ENCODE data around the gene SF3B2.
"Not testable (repeated sequence)": the region's sequence is repeated elsewhere in the genome, so short reads cannot be mapped to it uniquely, and the experiment has no call there.

SF3B2 gene

DNA sequence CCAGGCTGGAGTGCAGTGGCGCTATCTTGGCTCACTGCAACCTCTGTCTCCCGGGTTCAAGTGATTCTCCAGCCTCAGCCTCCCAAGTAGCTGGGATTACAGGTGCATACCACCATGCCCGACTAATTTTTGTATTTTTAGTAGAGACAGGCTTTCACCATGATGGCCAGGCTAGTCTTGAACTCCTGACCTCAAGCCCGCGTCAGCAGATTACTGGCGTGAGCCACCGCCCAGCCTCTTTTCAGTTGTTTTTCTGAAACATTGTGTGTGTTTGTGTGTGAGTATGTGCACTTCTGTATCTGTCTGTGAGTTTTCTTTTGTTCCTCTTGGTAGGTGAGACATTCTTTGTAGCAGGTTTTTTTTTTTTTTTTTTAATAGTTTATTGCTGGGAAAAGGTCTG, 26.8 kb downstream of the SF3B2 start:
- not testable (repeated sequence) for H3K4me1 ChIP-seq (ENCODE audit: control insufficient read depth, insufficient read depth, low read length); H3K4me3 ChIP-seq (ENCODE audit: low read depth, low read length); H3K9me3 ChIP-seq (ENCODE audit: control insufficient read depth, insufficient read depth, low read depth, low read length); H3K36me3 ChIP-seq (ENCODE audit: control insufficient read depth, insufficient read depth, low read length); H3K9ac ChIP-seq (ENCODE audit: low read length); H3K27me3 ChIP-seq (ENCODE audit: control insufficient read depth, insufficient read depth, low read length); H3K27ac ChIP-seq (ENCODE audit: low read depth, low read length)

DNA sequence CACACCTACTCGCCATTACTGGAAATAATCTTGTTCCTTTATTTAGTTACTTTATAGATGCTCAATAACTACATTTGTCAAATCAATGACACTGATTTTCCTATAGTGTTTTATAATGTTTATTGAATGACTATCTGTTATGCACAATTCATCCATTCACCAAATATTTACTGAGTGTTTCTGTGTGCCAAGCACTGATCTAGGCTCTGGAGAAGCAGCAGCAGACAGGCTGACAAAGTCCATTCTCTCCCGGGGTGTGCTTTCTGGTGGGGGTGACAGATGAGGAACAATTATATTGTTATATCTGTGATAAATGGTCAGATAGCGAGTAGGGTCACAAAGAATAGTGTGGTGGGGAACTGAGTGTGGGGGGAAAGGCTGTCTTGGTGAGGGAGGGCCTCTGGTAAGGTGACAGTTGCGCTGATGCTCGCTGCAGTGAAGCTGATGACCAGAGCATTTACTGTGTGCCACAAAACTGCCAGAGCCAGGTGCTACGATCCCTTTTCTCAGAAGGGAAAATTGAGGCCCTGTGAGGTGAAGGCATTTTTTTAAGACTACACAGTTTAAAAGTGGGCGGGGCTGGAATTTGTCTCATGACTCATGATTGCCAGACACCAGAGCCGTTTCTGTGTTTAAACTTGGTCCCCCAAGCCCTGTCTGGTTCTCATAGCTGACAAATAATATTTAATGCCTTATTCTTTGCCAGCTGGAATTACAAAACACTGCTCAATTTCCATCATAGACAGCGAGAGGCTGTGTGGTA, 28.1 kb downstream of the SF3B2 start:
- H3K9ac ChIP-seq (ENCODE audit: low read length), result no peak overlapping the region
- H3K36me3 ChIP-seq (ENCODE audit: control insufficient read depth, insufficient read depth, low read length), result no peaks in the 10 kb centered on the region
- H3K9me3 ChIP-seq (ENCODE audit: control insufficient read depth, insufficient read depth, low read depth, low read length), result no peaks in the 10 kb centered on the region
- no peak overlapping the region for H3K4me3 ChIP-seq (ENCODE audit: low read depth, low read length)
- H3K27ac ChIP-seq (ENCODE audit: low read depth, low read length), result no peak overlapping the region
- H3K27me3 ChIP-seq (ENCODE audit: control insufficient read depth, insufficient read depth, low read length), result no peaks in the 10 kb centered on the region
- H3K4me1 ChIP-seq (ENCODE audit: control insufficient read depth, insufficient read depth, low read length), result peaks cover 11% of the 10 kb centered on the region; the same call in 1 of the 2 replicates

DNA sequence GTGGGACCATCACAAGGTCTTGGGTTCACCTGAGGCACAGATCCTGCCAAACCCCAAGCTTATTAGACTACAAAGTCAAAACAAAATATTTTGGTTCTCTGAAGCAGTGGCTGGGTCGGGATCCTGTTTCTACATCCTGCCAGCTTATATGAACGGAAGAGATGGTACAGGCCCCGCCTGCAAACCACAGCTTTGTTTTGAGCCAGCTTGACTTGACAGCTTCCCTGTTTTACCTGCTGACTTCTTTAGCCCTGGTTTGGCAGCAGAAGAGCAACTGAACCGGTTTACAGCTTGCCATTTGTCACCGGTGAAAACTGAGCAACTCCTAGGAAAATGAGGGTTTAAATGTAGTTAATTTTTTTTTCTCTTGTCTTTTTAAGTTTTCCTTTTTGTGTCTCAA, 29.3 kb downstream of the SF3B2 start:
- Histone ChIP-seq H3K9me3 (ENCODE audit: control insufficient read depth, insufficient read depth, low read depth, low read length) (no peaks in the 10 kb centered on the region), H3K9ac (ENCODE audit: low read length) (no peak overlapping the region), H3K36me3 (ENCODE audit: control insufficient read depth, insufficient read depth, low read length) (no peaks in the 10 kb centered on the region), H3K27ac (ENCODE audit: low read depth, low read length) (no peak overlapping the region), H3K4me3 (ENCODE audit: low read depth, low read length) (no peak overlapping the region), H3K4me1 (ENCODE audit: control insufficient read depth, insufficient read depth, low read length) (peaks cover 11% of the 10 kb centered on the region; the same call in 1 of the 2 replicates), H3K27me3 (ENCODE audit: control insufficient read depth, insufficient read depth, low read length) (no peaks in the 10 kb centered on the region)

DNA sequence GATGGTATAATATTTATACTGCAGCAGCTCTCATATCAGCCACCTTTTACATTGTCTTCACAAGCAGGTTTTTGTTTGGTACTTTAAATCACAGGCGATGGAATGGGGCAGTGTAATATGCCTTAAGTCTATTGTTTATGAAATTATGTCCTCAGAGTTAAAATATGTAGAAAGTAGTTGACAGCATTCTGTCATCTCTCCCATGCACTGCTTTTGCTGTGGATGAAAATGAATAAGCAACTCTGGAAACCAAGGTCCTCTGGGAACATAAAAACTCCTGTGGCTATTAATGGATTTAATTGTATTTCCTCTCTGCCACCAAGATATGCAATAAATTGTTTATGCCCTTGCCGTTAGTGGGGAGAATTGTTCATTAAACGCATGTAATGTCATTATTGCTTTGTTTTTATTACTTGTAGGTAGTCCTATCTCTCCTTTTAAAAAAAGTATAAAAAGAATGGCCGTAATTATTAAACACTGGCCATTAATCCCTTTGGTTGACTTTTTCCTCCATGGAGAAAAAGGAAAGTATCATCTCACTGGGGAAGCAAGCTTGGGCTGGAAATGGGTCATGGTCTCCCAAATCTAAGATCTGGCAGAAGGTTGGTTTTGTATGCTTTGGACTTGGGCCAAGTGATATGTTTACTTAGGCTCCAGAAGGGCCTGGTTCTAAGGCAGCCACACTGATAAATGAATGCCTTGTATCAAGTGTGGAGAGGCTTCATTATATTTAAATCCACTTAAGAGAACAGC, 31.0 kb downstream of the SF3B2 start:
- Histone ChIP-seq H3K4me1 (ENCODE audit: control insufficient read depth, insufficient read depth, low read length) (peaks cover 11% of the 10 kb centered on the region; the same call in 1 of the 2 replicates), H3K27me3 (ENCODE audit: control insufficient read depth, insufficient read depth, low read length) (no peaks in the 10 kb centered on the region)

DNA sequence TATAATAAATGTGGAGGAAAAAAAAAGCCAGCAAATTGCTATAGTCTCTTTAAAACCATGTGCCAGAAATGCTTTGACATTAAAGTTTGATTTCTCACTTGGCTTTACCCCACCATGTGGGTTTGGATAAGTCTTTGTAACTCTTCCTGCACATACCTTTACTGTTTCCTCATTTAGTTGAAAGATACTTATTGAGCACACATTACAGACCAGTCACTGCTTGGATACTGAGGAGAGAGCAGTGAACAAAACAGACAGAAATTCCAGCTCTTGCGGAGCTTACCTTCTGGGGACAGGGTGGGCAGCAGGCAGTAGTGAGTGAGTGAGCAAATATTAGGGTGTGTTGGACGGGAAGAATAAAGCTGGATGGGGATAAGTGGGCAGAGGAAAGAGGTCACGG, 31.6 kb downstream of the SF3B2 start:
- Histone ChIP-seq H3K27me3 (ENCODE audit: control insufficient read depth, insufficient read depth, low read length) (no peaks in the 10 kb centered on the region), H3K27ac (ENCODE audit: low read depth, low read length) (no peak overlapping the region), H3K4me1 (ENCODE audit: control insufficient read depth, insufficient read depth, low read length) (peaks cover 11% of the 10 kb centered on the region; the same call in 1 of the 2 replicates), H3K36me3 (ENCODE audit: control insufficient read depth, insufficient read depth, low read length) (no peaks in the 10 kb centered on the region), H3K9ac (ENCODE audit: low read length) (no peak overlapping the region), H3K4me3 (ENCODE audit: low read depth, low read length) (no peak overlapping the region), H3K9me3 (ENCODE audit: control insufficient read depth, insufficient read depth, low read depth, low read length) (no peaks in the 10 kb centered on the region)

More for the DNA sequence above, 31.0 kb downstream of the SF3B2 start:
- Histone ChIP-seq H3K9ac (ENCODE audit: low read length) (no peak overlapping the region), H3K36me3 (ENCODE audit: control insufficient read depth, insufficient read depth, low read length) (no peaks in the 10 kb centered on the region), H3K9me3 (ENCODE audit: control insufficient read depth, insufficient read depth, low read depth, low read length) (no peaks in the 10 kb centered on the region), H3K4me3 (ENCODE audit: low read depth, low read length) (no peak overlapping the region), H3K27ac (ENCODE audit: low read depth, low read length) (no peak overlapping the region)

DNA sequence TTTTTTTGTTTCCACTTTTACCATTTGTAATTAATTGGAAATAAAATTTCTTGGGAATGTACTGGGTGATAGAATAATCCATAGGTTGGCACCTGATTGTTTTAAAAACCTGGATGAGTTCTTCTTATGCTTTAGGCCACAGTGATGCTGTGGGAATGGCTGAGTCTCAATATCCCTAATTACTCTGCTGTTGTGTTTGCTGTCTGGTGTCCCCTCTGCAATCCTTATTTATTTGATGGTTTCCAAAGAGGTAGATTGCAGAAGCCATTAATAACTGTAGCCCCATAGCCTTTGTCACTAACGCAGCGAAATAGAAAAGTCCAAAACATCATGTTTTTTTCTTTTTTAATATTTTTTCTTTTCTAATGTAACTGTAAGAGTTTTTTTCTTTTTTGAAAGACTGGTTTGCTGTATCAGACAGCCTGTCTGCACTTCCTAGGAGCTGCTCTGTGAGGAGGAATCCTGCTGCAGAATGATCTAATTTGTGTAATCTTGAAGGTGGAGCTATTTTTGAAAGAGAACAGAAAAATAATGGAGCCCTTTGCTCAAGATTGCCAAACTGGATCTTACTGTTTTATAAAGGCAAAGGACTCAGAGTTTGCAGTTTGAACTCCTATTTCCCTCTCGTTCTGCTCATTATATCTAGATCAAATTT, 32.8 kb downstream of the SF3B2 start:
- no peak overlapping the region for H3K9ac ChIP-seq (ENCODE audit: low read length)
- no peak overlapping the region for H3K27ac ChIP-seq (ENCODE audit: low read depth, low read length)
- H3K27me3 ChIP-seq (ENCODE audit: control insufficient read depth, insufficient read depth, low read length), result no peaks in the 10 kb centered on the region
- no peaks in the 10 kb centered on the region for H3K36me3 ChIP-seq (ENCODE audit: control insufficient read depth, insufficient read depth, low read length)
- H3K9me3 ChIP-seq (ENCODE audit: control insufficient read depth, insufficient read depth, low read depth, low read length), result no peaks in the 10 kb centered on the region
- H3K4me3 ChIP-seq (ENCODE audit: low read depth, low read length), result no peak overlapping the region
- H3K4me1 ChIP-seq (ENCODE audit: control insufficient read depth, insufficient read depth, low read length), result peaks cover 9% of the 10 kb centered on the region; the same call in 1 of the 2 replicates

DNA sequence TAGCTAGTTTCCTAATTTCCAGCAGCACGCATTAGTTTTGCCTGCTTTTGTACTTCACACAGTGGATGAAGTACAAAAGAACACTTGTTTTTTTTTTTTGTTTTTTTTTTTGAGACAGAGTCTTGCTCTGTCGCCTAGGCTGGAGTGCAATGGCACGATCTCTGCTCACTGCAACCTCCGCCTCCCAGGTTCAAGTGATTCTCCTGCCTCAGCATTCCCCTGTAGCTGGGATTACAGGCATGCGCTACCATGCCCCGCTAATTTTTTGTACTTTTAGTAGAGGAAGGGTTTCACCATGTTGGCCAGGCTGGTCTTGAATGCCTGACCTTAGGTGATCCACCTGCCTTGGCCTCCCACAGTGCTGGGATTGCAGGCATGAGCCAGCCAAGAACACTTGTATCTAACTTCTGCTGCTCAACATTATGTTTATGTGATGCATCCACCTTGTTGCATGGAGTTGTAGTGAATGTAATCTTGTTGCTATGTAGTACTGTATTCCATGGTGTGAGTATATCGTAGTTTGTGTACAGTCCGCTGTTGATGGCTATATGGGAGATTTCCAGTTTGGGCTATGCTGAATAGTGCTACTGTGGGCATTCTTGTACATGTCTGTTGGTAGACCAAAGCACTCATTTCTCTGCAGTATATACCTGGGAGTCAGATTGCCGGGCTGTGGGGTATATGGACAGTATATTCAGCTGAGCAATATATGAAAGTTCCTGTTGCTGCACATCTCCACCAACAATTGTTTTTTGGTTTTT, 35.2 kb downstream of the SF3B2 start:
- no peaks in the 10 kb centered on the region for H3K27me3 ChIP-seq (ENCODE audit: control insufficient read depth, insufficient read depth, low read length)
- no peak overlapping the region for H3K4me3 ChIP-seq (ENCODE audit: low read depth, low read length)
- H3K27ac ChIP-seq (ENCODE audit: low read depth, low read length), result no peak overlapping the region
- no peaks in the 10 kb centered on the region for H3K36me3 ChIP-seq (ENCODE audit: control insufficient read depth, insufficient read depth, low read length)
- 0 out of 2 replicates have a peak, but pooled peaks cover 4% of the 10 kb centered on the region for H3K4me1 ChIP-seq (ENCODE audit: control insufficient read depth, insufficient read depth, low read length)
- no peak overlapping the region for H3K9ac ChIP-seq (ENCODE audit: low read length)
- H3K9me3 ChIP-seq (ENCODE audit: control insufficient read depth, insufficient read depth, low read depth, low read length), result no peaks in the 10 kb centered on the region

DNA sequence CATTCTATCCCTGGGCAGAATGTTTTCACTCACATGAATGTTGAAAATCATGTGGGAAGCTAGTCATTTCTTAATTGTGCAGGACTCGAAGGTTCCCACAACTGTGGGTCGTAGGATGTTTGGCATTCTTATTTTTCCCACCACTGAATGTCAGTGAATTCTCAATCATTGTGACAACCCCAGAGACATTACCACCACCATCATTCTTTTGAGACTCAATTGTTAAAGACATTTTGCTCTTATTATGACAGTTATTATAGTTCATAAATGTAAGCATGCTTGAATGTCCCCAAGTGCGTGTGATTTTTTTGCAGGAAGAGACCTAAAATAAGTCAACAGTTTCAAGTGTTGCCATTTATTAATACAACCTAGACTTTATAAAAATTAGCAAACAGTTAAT, 36.9 kb downstream of the SF3B2 start:
- H3K9ac ChIP-seq (ENCODE audit: low read length), result no peak overlapping the region
- no peaks in the 10 kb centered on the region for H3K27me3 ChIP-seq (ENCODE audit: control insufficient read depth, insufficient read depth, low read length)
- no peak overlapping the region for H3K27ac ChIP-seq (ENCODE audit: low read depth, low read length)
- H3K4me3 ChIP-seq (ENCODE audit: low read depth, low read length), result no peak overlapping the region
- 0 out of 2 replicates have a peak, but pooled peaks cover 4% of the 10 kb centered on the region for H3K4me1 ChIP-seq (ENCODE audit: control insufficient read depth, insufficient read depth, low read length)
- H3K9me3 ChIP-seq (ENCODE audit: control insufficient read depth, insufficient read depth, low read depth, low read length), result no peaks in the 10 kb centered on the region
- H3K36me3 ChIP-seq (ENCODE audit: control insufficient read depth, insufficient read depth, low read length), result no peaks in the 10 kb centered on the region

DNA sequence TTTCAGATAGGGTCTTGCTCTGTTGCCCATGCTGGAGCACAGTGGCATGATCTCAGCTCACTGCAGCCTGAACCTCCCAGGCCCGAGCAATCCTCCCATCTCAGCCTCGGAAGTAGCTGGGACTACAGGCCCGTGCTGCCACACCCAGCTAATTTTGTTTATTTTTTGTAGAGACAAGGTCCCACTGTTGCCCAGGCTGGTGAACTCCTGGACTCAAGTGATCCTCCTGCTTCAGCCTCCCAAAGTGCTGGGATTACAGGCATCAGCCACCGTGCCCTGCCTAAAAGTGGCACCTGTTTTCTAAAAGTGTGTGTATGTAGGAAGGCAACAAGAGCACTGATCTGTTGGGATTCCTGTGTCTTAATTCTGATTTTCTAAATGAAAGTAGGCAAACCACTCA, 38.1 kb downstream of the SF3B2 start:
- Histone ChIP-seq H3K4me1 (ENCODE audit: control insufficient read depth, insufficient read depth, low read length) (no peaks in the 10 kb centered on the region), H3K9me3 (ENCODE audit: control insufficient read depth, insufficient read depth, low read depth, low read length) (no peaks in the 10 kb centered on the region), H3K9ac (ENCODE audit: low read length) (no peak overlapping the region), H3K4me3 (ENCODE audit: low read depth, low read length) (no peak overlapping the region), H3K27ac (ENCODE audit: low read depth, low read length) (no peak overlapping the region), H3K36me3 (ENCODE audit: control insufficient read depth, insufficient read depth, low read length) (no peaks in the 10 kb centered on the region), H3K27me3 (ENCODE audit: control insufficient read depth, insufficient read depth, low read length) (no peaks in the 10 kb centered on the region)

DNA sequence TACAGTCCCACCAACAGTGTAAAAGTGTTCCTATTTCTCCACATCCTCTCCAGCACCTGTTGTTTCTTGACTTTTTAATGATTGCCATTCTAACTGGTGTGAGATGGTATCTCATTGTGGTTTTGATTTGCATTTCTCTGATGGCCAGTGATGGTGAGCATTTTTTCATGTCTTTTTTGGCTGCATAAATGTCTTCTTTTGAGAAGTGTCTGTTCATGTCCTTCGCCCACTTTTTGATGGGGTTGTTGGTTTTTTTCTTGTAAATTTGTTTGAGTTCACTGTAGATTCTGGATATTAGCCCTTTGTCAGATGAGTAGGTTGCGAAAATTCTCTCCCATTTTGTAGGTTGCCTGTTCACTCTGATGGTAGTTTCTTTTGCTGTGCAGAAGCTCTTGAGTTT, 40.0 kb downstream of the SF3B2 start:
- not testable (repeated sequence) for H3K4me1 ChIP-seq (ENCODE audit: control insufficient read depth, insufficient read depth, low read length); H3K4me3 ChIP-seq (ENCODE audit: low read depth, low read length); H3K27me3 ChIP-seq (ENCODE audit: control insufficient read depth, insufficient read depth, low read length); H3K27ac ChIP-seq (ENCODE audit: low read depth, low read length); H3K9ac ChIP-seq (ENCODE audit: low read length); H3K9me3 ChIP-seq (ENCODE audit: control insufficient read depth, insufficient read depth, low read depth, low read length); H3K36me3 ChIP-seq (ENCODE audit: control insufficient read depth, insufficient read depth, low read length)

All from HUES6 (cell line).